Neural crest cell (in vitro differentiated cells): ENCODE measurements around the gene TJP2. TPM values are rescaled to one million over a fixed set of nuclear protein-coding genes. Genes with fewer than 3 reads are reported as not detected.

Source experiments
- DNase-seq: peaks from one replicate; pipeline ENCODE4 v3.0.0; 2021; ENCODE audit warnings: low read depth, mixed read lengths, low spot score
- H3K27ac Mint-ChIP-seq: one replicate; pipeline ENCODE4 v1.8.0; 2021; ENCODE audit warnings: mild to moderate bottlenecking, mixed read lengths; ENCODE audit not compliant: unreplicated experiment
- H3K27me3 Mint-ChIP-seq: 2 replicates; pipeline ENCODE4 v1.8.0; 2021; ENCODE audit warnings: low read depth, mild to moderate bottlenecking, mixed read lengths
- H3K36me3 Mint-ChIP-seq: 2 replicates; pipeline ENCODE4 v1.8.0; 2021; ENCODE audit warnings: low read depth, mild to moderate bottlenecking, mixed read lengths
- H3K4me1 Mint-ChIP-seq: 2 replicates; pipeline ENCODE4 v1.8.0; 2021; ENCODE audit warnings: mixed read lengths
- H3K4me3 Mint-ChIP-seq: one replicate; pipeline ENCODE4 v1.8.0; 2021; ENCODE audit warnings: mild to moderate bottlenecking, mixed read lengths
- H3K9me3 Mint-ChIP-seq: 2 replicates; pipeline ENCODE4 v1.8.0; 2021; ENCODE audit warnings: mixed read lengths
- total RNA-seq: library from RNA; stranded (reverse); gene quantifications from 2 replicates; pipeline ENCODE4 v1.2.1, GENCODE V29; 2021
- TF ChIP-seq, protein P1 (sequence below): fragments of 200-600 bp; sonication (generic); conservative IDR thresholded peaks from 2 replicates; pipeline ENCODE4 v1.5.0; 2021; ENCODE audit warnings: antibody characterized with exemption, mild to moderate bottlenecking

TJP2 gene
- total RNA-seq, 1 donor from 2014 or later, result 27.8 TPM

DNA sequence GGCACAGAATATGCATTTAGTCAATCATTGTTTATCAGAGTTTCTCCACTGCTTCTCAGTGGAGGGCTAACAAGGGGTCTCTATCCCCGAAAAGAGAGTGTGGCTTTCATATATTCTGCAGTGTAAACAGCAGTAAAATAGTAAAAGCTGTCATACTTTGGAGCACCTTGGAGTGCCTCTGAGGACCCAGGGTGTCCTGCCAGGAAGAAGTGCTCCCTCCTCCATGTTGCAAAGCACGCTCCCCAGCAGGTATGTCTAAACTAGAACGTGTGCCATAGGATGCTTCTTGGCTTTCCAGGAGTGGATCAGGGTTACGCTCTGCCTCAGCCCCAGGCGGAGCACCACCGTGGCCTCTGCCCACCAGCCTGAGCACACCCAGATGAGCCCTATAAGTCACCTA is 8.5 kb upstream of the TJP2 start:
- no peak for DNase-seq
- H3K4me3 Mint-ChIP-seq, result no peak overlapping the region
- TF ChIP-seq, protein P1, sequence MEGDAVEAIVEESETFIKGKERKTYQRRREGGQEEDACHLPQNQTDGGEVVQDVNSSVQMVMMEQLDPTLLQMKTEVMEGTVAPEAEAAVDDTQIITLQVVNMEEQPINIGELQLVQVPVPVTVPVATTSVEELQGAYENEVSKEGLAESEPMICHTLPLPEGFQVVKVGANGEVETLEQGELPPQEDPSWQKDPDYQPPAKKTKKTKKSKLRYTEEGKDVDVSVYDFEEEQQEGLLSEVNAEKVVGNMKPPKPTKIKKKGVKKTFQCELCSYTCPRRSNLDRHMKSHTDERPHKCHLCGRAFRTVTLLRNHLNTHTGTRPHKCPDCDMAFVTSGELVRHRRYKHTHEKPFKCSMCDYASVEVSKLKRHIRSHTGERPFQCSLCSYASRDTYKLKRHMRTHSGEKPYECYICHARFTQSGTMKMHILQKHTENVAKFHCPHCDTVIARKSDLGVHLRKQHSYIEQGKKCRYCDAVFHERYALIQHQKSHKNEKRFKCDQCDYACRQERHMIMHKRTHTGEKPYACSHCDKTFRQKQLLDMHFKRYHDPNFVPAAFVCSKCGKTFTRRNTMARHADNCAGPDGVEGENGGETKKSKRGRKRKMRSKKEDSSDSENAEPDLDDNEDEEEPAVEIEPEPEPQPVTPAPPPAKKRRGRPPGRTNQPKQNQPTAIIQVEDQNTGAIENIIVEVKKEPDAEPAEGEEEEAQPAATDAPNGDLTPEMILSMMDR, result no peak
- no peaks in the 10 kb centered on the region for H3K27me3 Mint-ChIP-seq
- peaks cover under 1% of the 10 kb centered on the region for H3K9me3 Mint-ChIP-seq
- no peak overlapping the region for H3K27ac Mint-ChIP-seq
- peaks cover under 1% of the 10 kb centered on the region for H3K36me3 Mint-ChIP-seq
- peaks cover 7% of the 10 kb centered on the region for H3K4me1 Mint-ChIP-seq

DNA sequence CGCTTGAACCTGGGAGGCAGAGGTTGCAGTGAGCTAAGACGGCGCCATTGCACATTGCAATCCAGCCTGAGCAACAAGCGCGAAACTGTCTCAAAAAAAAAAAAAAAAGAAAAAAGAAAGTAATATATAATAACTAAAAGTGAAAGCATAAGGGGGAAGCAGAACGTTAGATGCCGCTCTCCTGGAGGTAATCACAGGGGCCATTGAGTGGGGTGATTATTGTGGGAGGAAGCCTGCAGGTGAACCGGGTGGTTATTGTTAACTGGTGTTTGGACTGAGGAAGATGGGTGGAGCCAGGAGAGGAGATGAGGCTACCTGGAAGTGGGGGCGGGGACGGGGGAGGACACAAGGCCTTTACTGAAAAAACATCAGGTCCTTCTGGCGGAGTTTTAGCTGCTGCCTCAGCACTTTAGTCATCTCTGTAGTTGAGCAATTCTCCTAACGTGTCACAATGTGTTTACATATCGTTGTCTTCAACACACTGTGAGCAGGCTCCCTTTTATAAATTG is 5.3 kb upstream of the TJP2 start:
- no peaks in the 10 kb centered on the region for H3K36me3 Mint-ChIP-seq
- TF ChIP-seq, protein P1, result no peak
- H3K27ac Mint-ChIP-seq, result no peak overlapping the region
- H3K9me3 Mint-ChIP-seq, result no peaks in the 10 kb centered on the region
- no peak overlapping the region for H3K4me3 Mint-ChIP-seq
- peaks cover 15% of the 10 kb centered on the region for H3K4me1 Mint-ChIP-seq
- H3K27me3 Mint-ChIP-seq, result peaks cover 25% of the 10 kb centered on the region
- no peak for DNase-seq

DNA sequence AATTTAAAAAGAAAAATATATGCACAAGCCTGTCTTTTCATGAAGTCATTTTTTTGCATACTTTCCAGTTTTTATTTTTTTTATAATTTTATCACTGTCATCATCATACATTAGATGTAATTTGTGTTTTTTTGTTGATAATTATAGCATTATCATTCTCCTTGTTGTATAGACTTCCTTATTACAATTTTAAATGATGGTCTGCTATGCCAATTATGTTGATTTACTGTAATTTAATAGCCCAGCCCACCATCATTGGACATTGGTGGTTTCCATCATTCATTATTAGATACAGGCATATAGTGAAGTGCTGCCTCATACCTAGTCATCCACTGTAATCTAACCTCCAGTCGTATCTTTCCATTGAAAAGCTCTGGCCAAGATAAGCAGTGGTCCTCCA is 3.8 kb upstream of the TJP2 start:
- DNase-seq, result no peak
- H3K36me3 Mint-ChIP-seq, result no peaks in the 10 kb centered on the region
- TF ChIP-seq, protein P1, result no peak
- H3K27me3 Mint-ChIP-seq, result peaks cover 36% of the 10 kb centered on the region
- H3K4me1 Mint-ChIP-seq, result peaks cover 18% of the 10 kb centered on the region
- H3K27ac Mint-ChIP-seq, result no peak overlapping the region
- no peaks in the 10 kb centered on the region for H3K9me3 Mint-ChIP-seq
- no peak overlapping the region for H3K4me3 Mint-ChIP-seq

DNA sequence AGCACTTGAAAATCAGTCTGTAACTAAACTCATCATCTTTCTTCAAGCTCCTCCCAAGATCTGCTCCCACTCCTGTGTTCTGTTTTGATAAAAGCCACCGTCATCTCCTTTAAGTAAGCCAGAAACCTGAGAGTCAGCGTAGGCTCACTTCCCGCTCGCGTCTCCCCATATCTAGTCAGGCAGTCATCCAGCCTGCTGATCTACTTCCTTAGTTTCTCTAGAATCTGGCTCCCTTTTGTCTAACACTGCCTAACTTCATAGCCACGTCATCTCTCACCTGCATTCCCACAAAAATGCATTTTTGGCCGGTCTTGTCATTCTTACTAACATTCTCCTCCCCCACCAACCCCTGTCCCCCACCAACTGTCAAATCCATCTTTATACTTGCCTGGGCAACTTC is 3.0 kb upstream of the TJP2 start:
- peaks cover 20% of the 10 kb centered on the region for H3K4me1 Mint-ChIP-seq
- H3K36me3 Mint-ChIP-seq, result no peaks in the 10 kb centered on the region
- TF ChIP-seq, protein P1, result no peak
- H3K27me3 Mint-ChIP-seq, result peaks cover 45% of the 10 kb centered on the region
- H3K27ac Mint-ChIP-seq, result no peak overlapping the region
- no peaks in the 10 kb centered on the region for H3K9me3 Mint-ChIP-seq
- DNase-seq, result no peak
- H3K4me3 Mint-ChIP-seq, result no peak overlapping the region

DNA sequence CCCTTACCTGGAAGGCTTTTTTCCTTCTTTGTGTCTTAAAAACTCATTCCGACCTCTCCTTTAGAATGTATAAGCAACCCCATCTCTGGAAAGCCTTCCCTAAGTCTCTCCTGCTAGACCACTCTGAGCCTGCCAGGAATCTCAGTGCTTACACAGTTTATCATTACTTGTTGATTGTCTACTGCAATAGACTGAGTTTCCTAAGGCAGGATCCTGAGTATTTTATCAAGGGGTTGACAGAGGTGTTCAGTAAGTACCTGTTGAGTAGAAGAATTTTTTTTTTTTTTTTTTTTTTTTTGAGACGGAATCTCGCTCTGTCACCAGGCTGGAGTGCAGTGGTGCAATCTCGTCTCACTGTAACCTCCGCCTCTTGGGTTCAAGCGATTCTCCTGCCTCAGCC is 2.6 kb upstream of the TJP2 start:
- Mint-ChIP-seq H3K9me3 (no peaks in the 10 kb centered on the region), H3K27me3 (peaks cover 49% of the 10 kb centered on the region), H3K4me3 (no peak overlapping the region), H3K36me3 (no peaks in the 10 kb centered on the region), H3K27ac (no peak overlapping the region), H3K4me1 (peaks cover 20% of the 10 kb centered on the region)
- DNase-seq, result no peak
- TF ChIP-seq, protein P1, result no peak

DNA sequence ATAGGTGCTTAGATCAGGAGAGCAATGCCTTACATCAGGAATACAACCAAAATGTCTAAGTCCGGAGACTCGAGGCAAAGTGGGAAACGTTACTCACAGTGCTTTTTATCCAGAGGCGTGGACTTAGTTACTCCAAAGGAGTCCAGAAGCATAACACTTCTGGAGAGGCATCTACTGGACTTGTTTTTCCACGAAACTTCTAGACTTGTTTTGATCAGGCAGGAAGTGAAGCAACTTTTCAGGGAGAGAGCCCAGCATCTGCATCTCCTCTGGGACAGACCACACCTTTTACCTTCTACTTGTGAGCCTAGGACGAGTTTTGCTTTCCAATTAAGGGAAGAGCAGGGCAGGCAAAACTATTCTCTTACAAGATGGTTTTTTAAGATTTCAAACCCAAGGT is 1.2 kb upstream of the TJP2 start:
- no peak for DNase-seq
- H3K27me3 Mint-ChIP-seq, result peaks cover 55% of the 10 kb centered on the region
- H3K4me3 Mint-ChIP-seq, result peak overlapping the region; percentile 81
- no peaks in the 10 kb centered on the region for H3K36me3 Mint-ChIP-seq
- H3K27ac Mint-ChIP-seq, result no peak overlapping the region
- H3K9me3 Mint-ChIP-seq, result no peaks in the 10 kb centered on the region
- TF ChIP-seq, protein P1, result no peak
- H3K4me1 Mint-ChIP-seq, result peaks cover 20% of the 10 kb centered on the region
